Testis (tissue), 3 donors: ENCODE measurements around the gene KCNQ1. TPM values are rescaled to one million over a fixed set of nuclear protein-coding genes. Genes with fewer than 3 reads are reported as not detected.

Experiments
- DNase-seq: peaks from one replicate; pipeline ENCODE4 v3.0.0-alpha.2; 2019
- H3K27ac ChIP-seq, 2 donors: fragments of 200-600 bp; sonication (generic); one replicate each; pipeline ENCODE4 v1.5.1; 2019
- H3K27me3 ChIP-seq: fragments of 200-600 bp; sonication (generic); one replicate; pipeline ENCODE4 v1.5.1; 2019
- H3K36me3 ChIP-seq: fragments of 200-600 bp; sonication (generic); one replicate; pipeline ENCODE4 v1.5.1; 2017; ENCODE audit warnings: low read depth; ENCODE audit errors: missing control alignments
- H3K4me1 ChIP-seq: fragments of 200-600 bp; sonication (generic); one replicate; pipeline ENCODE4 v1.5.1; 2019
- H3K4me3 ChIP-seq, 2 donors: fragments of 200-600 bp; sonication (generic); one replicate each; pipeline ENCODE4 v1.5.1; 2017 to 2019
- H3K9me3 ChIP-seq: fragments of 200-600 bp; sonication (generic); one replicate; pipeline ENCODE4 v1.5.1; 2017
- POLR2A ChIP-seq: fragments of 450-650 bp; IDR thresholded peaks from one replicate; pipeline ENCODE4 v1.6.1; 2017; ENCODE audit warnings: antibody characterized with exemption, mild to moderate bottlenecking, moderate library complexity
- WGBS, 2 donors: methylation state at CpG; one replicate each; pipeline ENCODE4 v1.1.5; 2018; 5-methylcytosine and 5-hydroxymethylcytosine counted together
- intact Hi-C: fragments of 100-400 bp; cut with DNase I; formaldehyde crosslinking; loops from one replicate; pipeline ENCODE4 v1.15.1; 2023; ENCODE audit warnings: low total_unique reads
- polyA plus RNA-seq: library from polyadenylated mRNA; stranded (reverse); fragments of 350-450 nt; fragmentation: Illumina TruSeq; extraction: RNeasy Lipid Tissue Mini Kit (QIAGEN cat#74804); gene quantifications from one replicate; pipeline ENCODE4 v1.2.3, GENCODE V29; 2014; ENCODE audit warnings: low read depth, low replicate concordance; ENCODE audit not compliant: insufficient read depth
- total RNA-seq, 2 donors: library from RNA; depleted of rRNA; stranded (reverse); fragments of >200 nt; gene quantifications; one replicate each; pipeline ENCODE4 v1.2.3, GENCODE V29; 2016
- TF ChIP-seq, protein P1 (sequence below), 3 experiments: fragments of 450-650 bp in 2 of 3; fragments of 200-600 bp in 1 of 3; sonication (generic) in 1 of 3; IDR thresholded peaks; one replicate each; pipeline ENCODE4 v1.5.1; 2016 to 2019; ENCODE audit warnings: antibody characterized with exemption in 3 of 3, mild to moderate bottlenecking in 2 of 3, moderate library complexity in 1 of 3

Gene KCNQ1
- total and polyA plus RNA-seq, 3 donors from 2014 or later = 6.0 to 24.2 (median 12.8) TPM

DNA sequence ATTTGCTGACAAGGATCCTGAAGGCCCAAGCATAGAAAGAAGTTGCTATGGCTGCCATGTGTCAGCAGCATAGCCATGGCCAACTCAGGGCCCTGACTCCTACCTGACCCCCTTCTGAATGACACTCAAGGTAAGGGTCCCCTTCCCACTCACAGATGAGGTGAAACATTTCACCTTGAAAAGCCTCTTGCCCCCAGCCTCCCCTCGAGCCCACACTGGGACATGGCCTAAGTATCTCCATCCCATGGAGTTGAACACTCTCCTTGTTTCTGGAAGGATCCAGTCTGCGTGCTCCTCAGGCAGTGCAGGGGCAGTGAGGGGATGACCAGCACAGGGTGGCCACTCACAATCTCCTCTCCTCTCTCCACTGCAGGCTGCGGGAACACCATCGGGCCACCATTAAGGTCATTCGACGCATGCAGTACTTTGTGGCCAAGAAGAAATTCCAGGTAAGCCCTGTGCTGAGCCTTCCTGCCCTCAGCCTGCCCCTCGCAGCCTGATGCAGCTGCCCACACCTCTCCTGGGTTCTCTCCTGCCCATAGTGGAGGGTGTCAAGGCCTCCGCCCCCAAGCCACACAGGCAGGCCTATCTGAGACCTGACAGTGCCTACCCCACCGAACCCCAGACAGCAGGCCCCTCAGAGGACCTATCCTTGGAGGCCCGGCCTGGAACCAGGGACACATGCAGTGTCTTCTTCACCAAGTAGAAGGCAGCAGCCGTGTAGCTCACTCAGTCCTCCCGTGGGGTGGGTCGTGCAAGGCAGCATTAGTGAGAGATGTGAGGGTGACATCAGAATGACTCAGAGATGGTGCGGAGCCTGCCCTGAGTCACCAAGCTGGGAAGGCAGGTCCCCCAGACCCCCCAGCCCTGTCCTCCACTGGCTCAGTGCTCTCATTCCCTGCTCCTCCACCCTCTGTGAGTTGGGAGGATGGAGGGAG, 323.9 kb downstream of the KCNQ1 start:
- Histone ChIP-seq H3K9me3 (no peaks in the 10 kb centered on the region), H3K27me3 (no peaks in the 10 kb centered on the region), H3K4me1 (no peaks in the 10 kb centered on the region), H3K27ac (no peak overlapping the region), H3K36me3 (no peaks in the 10 kb centered on the region), H3K4me3 (no peak overlapping the region)
- intact Hi-C loops = no loop called here
- TF ChIP-seq, protein P1, sequence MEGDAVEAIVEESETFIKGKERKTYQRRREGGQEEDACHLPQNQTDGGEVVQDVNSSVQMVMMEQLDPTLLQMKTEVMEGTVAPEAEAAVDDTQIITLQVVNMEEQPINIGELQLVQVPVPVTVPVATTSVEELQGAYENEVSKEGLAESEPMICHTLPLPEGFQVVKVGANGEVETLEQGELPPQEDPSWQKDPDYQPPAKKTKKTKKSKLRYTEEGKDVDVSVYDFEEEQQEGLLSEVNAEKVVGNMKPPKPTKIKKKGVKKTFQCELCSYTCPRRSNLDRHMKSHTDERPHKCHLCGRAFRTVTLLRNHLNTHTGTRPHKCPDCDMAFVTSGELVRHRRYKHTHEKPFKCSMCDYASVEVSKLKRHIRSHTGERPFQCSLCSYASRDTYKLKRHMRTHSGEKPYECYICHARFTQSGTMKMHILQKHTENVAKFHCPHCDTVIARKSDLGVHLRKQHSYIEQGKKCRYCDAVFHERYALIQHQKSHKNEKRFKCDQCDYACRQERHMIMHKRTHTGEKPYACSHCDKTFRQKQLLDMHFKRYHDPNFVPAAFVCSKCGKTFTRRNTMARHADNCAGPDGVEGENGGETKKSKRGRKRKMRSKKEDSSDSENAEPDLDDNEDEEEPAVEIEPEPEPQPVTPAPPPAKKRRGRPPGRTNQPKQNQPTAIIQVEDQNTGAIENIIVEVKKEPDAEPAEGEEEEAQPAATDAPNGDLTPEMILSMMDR (IDR thresholded peaks at IDR 0.05) = no peak
- no peak for TF ChIP-seq POLR2A
- peak; percentile 11 for DNase-seq
- 91 to 95% methylated on average over 11 to 14 of the region's 14 CpGs for WGBS, 2 donors

DNA sequence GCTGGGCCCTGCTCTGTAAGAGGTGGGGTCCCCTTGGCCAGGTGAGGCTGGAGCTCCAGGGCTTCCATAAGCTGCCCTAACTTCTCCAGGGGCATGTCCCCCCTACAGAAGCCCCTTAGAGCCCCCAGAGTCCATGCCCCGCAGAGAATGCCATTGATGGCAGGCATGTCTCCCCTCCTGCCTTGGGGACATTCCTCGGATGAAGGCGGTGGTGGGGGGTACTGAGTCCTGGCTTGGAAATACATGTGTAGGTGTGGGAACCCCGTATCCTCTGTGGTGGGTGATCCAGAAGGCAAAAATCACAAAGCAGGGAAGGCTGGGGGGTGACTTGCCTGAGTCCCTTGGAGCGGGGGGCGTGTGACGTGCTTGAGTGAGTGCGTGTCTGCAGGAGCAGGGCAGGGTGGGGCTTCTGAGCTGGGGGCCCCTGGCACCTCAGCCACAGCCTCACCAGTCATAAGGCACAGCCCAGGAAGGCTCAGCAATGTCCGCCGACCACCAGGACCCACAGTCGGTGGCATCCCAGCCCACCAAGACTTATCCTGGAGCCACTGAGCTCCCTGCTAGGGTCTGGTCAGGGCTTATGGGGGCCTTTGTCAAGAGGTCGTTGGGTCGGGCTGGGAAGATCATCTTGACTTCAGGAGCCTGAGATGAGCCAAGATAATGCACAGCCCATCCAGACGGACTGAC, 324.7 kb downstream of the KCNQ1 start:
- H3K9me3 ChIP-seq = no peaks in the 10 kb centered on the region
- no peaks in the 10 kb centered on the region for H3K27me3 ChIP-seq
- no peak overlapping the region for H3K4me3 ChIP-seq
- DNase-seq = peak; percentile 8
- 95 to 100% methylated on average over 5 to 14 of the region's 14 CpGs for WGBS, 2 donors
- TF ChIP-seq, protein P1 (IDR thresholded peaks at IDR 0.05) = no peak
- no peak for TF ChIP-seq POLR2A
- H3K36me3 ChIP-seq = no peaks in the 10 kb centered on the region
- no peaks in the 10 kb centered on the region for H3K4me1 ChIP-seq
- intact Hi-C loops = no loop called here
- no peak overlapping the region for H3K27ac ChIP-seq

DNA sequence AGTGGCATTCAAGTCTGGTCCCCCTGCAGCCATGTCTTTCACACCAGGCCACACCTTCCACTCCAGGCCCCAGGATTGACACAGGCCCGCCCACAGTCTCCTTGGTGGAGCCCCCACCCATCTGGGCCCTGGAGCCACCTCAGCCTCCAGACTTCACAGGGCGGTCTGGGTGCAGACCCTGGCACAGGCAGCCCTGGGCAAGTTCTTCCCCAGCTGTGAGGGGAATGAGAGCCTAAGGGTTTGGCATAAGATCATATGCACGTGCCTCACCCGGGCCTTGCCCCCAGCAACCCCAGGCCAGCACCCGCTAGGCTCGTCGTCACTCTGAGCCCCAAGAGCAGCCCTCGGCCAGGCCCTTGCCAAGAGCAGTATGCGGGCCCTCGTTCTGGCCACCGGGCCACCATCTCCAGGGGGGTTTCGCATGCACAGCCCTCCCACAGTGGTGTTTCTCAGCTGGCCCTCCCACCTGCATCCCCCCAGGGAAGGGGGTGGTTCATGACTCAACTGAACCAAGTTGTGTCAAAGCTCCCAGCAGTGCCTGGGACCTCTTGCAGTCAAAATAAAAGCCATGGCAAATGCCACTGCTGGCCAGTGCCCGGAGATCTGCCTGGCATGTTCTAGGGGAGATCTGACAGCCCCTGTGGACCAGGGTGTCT, 325.4 kb downstream of the KCNQ1 start:
- intact Hi-C loops = no loop called here
- H3K27me3 ChIP-seq = no peaks in the 10 kb centered on the region
- no peak overlapping the region for H3K27ac ChIP-seq
- H3K9me3 ChIP-seq = no peaks in the 10 kb centered on the region
- H3K4me1 ChIP-seq = no peaks in the 10 kb centered on the region
- no peak overlapping the region for H3K4me3 ChIP-seq
- TF ChIP-seq POLR2A = no peak
- TF ChIP-seq, protein P1 (IDR thresholded peaks at IDR 0.05) = no peak
- WGBS, 2 donors = 86 to 96% methylated on average over 12 to 13 of the region's 13 CpGs
- peak; percentile 5 for DNase-seq
- no peaks in the 10 kb centered on the region for H3K36me3 ChIP-seq

DNA sequence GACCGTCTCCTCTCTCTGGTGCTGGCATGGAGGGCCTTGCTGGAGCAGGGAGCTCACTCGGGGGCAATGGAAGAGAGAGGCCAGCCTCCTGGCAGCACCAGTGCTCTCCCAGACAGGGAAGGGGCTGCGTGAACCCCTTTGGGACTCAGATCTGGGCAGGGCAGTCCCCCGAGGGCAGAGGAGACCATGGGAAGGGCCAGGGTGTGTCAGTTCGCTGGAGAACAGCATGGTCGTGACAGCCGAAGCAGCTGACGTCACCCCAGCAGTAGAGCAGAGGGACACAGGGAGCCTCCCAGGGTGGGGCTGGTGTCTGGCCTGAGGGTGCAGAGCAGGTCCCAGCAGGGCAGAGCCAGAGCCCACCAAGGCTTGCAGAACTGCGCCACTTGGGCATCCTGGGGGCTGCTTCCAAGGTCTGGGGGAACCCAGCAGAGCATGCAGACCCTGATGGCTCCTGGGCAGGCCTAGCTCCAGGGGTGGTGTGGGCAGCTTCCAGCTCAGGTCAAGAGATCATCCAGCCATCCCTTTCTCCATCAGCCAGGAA, 326.0 kb downstream of the KCNQ1 start:
- Histone ChIP-seq H3K27me3 (no peaks in the 10 kb centered on the region), H3K9me3 (no peaks in the 10 kb centered on the region), H3K4me1 (no peaks in the 10 kb centered on the region), H3K36me3 (no peaks in the 10 kb centered on the region), H3K4me3 (no peak overlapping the region), H3K27ac (no peak overlapping the region)
- 92 to 97% methylated on average over 5 to 9 of the region's 9 CpGs for WGBS, 2 donors
- TF ChIP-seq, protein P1 (IDR thresholded peaks at IDR 0.05) = no peak
- no peak for TF ChIP-seq POLR2A
- peak; percentile 8 for DNase-seq
- intact Hi-C loops = no loop called here
